HG03025 (cell line): Measurements from ENCODE around the gene RETREG3.
"Not testable (repeated sequence)": the region's sequence is repeated elsewhere in the genome, so short reads cannot be mapped to it uniquely, and the experiment has no call there.

Source experiments
- ATAC-seq: cut with Tn5 transposase; IDR thresholded peaks from one replicate; pipeline ENCODE4 v1.9.1; 2021; ENCODE audit warnings: mild to moderate bottlenecking, moderate library complexity; ENCODE audit not compliant: unreplicated experiment, low FRiP score

RETREG3 gene

DNA sequence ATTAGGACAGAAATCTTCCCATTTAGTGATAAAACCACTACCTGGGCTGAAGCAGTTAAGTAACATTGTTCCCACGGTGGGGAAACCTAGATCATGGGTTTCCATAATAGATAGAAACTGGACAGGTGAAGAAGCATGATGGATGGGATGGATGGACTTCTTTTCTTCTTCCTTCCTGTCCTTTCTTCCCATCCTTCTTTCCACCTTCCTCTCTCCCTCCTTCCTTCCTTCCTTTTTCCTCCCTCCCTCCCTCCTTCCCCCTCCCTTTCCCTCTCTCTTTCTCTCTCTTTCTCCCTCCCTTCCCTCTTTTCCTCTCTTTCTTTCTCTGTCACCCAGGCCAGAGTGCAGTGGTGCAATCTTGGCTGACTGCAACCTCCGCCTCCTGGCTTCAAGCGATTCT lies 34.7 kb downstream of the RETREG3 start:
- ATAC-seq: no peak

DNA sequence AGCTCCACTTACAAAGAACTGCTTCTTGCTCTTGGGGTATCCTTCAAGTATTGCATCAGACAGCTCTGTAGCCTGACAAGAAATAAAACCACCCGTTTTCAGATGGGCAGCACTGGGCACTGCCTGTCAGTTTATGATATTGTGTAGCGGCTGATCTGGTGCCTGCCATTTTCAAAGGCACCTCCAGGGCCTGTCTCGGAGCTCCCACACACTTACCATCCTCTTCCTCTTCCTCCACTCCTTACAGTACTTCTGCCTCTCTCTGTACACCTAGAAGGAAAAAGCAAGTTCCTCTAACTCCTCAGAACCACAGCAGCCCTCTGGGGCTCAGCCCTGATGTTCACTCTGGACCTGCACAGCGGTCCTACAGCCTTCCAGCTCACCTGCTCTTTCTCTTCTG lies 36.1 kb downstream of the RETREG3 start:
- ATAC-seq: no peak

DNA sequence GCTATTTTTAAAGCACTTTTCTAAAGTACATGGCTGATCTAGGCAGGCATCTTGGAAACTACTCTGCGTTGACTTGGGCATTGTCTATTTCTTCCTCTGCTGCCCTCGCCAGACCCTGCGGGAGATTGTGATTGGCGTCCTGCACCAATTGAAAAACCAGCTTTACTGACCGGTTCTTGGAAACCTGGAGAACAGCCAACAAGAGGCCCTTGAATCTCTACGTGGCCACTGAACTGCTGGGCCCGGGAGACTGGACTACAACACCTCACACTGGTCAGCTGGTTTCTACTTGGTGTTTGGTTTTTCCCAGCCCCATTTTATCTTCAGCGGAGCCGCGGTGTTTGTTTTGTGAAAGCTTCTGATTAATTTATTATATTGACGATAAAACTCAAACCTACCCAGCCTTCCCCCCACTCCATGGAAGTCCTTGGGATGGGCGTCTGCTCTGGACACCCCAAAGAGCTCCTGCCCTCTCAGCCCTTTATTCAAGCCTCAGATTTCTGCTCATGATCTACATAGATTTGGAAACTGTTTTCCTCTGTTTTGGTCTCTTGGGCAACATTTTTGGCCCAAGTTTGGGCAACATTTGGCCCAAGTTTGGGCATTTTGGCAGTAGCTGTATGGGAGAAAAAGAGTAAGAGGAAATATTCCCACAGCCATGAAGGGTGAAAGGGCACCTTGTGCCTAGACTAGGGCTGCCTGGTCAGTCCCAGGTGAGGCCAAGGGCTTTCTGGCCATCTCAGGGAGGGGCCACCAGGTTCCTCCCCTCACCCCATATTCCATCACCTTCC lies 37.5 kb downstream of the RETREG3 start:
- no peak for ATAC-seq

DNA sequence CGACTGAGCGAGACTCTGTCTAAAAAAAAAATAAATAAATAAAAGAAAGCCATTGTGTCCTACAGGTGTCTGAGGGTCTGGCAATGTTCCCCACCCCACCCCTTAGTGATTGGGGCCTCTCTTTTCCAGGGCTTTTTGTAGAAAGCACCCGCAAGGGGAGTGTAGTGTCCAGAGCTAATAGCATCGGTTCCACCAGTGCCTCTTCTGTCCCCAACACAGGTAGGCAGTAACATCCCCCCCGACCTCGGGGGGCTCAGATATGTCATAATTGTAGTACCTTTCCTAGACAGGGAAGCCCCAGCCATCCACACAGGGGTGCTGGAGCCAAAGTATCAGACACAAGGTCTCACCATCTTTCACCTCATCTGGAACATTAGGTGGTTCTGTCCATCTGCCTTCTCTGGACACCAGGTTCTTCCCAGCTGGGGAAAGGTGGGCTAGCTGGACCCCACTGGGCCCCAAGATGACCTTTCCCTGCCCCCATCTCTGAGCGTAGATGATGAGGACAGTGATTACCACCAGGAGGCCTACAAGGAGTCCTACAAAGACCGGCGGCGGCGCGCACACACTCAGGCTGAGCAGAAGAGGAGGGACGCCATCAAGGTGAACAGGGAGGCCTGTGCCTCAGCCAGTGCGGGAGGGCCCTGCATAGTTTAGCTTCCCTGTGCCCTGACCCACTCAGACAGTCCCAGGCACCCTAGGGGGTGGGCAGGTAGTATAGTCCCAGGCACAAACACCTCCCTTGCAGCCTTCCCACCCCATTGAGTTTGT lies 40.6 kb downstream of the RETREG3 start:
- no peak for ATAC-seq

DNA sequence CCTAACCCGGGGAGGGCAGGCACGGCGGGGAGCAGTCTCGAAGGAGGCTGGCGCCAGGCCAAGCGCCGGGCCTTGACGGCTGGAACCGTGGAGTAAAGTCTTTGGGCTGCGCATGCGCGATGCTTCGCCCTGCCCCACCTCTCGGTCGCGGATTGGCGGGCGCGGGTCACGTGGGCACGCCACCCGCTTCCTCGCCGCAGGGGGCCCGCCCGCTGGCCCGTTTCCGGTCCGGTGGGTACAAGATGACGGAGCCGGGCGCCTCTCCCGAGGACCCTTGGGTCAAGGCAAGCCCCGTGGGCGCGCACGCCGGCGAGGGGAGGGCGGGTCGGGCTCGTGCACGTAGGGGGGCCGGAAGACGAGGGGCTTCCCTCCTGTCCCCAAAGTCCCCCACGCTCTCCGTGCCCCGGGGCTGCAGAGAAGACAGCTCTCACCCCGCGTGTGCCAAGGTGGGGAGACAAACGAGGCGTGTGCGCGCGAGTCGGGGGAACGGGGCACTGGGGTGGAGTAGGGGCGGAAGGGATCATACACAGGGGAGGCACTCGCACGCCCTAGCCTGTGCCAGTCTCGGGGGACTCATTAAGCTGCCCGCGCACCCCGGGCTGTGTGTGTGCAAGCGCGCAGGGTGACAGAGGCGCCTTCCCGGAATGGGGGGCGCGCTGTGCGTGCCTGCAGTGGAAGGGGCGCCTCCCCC lies 42.1 kb downstream of the RETREG3 start, which contains the start of gene MLX:
Gene MLX (plus strand): TSS at position 218 of the 691 bp plus-strand sequence. CDS start 25 bp downstream, at position 243.
- peak; percentile 51 for ATAC-seq

DNA sequence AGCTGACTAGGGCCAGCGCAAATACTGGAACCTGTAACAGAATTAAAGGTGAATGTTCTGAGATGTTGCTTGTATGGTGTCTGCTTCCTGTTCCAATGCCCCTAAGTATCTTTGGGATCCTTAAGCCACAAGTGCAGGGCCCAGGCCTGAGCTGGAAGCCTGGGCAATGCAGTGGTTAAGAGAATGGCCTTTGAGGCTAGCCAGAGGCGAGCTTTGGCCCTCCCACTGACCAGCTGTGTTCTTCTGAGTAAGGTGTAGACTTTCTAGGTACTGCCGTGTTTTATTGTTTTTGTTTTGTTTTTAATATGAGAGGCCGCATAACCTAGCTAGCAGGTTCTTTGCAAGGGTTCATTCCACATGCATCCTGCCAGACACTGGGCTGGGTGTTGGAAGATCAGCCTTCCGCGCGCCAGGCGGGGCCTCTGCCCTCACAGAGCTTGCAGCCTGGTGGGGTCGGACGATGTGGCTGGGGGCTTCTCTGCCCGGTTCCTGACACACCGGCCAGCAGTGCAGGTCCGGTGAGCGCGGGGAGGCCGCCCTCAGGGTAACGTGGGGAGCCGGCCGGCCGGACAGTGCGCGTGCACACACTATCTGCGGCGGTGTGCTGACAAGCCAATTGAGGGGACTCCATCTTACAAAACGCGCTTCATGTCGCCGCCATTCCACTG lies 42.8 kb downstream of the RETREG3 start:
- no peak for ATAC-seq

DNA sequence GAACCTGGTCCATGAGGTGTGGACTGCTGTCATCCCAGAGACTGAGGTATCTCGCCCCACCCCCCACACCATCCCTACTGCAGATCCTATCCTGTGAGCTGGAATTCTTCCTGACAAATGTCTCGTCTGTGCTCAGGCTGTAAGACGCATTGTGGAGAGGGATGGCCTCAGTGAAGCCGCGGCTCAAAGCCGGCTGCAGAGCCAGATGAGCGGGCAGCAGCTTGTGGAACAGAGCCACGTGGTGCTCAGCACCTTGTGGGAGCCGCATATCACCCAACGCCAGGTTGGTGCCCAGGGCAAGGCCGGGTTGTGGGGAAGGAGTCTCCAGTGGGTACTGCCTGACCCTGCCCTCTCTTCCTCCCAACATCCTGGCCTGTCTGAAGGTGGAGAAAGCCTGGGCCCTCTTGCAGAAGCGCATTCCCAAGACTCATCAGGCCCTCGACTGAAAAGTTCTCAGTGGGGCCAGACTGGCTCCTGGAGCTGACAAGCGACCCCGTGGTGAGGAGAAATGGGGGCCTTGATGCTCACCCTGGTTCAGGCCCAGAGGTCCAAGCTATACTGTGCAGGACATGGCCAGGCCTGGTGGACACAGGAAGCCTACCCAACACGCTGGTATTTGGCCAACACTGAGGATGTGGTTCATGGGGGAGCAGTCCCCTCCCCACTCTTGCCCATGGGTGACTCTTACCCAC lies 43.5 kb downstream of the RETREG3 start:
- ATAC-seq: no peak

DNA sequence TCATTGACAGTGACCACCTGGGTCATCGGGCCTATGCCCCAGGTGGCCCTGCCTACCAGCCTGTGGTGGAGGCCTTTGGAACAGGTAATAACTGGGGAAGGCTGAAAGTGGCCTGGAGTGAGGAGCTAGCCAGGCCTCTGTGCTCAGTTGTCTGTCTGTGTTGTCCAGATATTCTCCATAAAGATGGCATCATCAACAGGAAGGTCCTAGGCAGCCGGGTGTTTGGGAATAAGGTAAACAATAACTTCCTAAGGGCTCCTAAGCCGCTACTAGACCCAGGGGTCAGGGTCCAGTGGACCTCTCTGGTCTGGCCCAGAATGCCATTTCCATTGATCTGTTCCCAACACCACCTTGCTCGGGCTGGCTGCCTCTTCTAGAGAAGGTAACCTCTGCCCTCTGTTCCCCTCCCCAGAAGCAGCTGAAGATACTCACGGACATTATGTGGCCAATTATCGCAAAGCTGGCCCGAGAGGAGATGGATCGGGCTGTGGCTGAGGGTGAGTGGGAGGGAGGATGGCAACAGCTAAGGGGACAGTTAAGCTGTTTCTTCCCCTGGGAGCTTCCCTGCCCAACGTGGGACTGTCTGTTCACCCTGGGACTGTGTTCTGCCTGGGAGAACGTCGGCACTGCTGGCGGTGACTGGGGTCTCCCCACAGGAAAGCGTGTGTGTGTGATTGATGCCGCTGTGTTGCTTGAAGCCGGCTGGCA lies 44.2 kb downstream of the RETREG3 start:
- ATAC-seq: no peak

DNA sequence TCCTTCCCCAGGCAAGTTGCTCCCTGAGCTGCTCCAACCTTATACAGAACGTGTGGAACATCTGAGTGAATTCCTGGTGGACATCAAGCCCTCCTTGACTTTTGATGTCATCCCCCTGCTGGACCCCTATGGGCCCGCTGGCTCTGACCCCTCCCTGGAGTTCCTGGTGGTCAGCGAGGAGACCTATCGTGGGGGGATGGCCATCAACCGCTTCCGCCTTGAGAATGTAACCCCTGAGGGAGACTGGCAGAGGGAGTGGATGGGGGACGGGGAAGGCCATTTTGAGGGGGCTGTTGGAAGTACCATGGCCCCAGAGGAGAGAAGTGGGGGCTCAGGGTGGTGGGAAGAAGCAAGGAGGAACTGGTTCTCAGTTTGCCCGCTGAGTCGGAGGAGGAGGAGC lies 45.2 kb downstream of the RETREG3 start:
- no peak for ATAC-seq

DNA sequence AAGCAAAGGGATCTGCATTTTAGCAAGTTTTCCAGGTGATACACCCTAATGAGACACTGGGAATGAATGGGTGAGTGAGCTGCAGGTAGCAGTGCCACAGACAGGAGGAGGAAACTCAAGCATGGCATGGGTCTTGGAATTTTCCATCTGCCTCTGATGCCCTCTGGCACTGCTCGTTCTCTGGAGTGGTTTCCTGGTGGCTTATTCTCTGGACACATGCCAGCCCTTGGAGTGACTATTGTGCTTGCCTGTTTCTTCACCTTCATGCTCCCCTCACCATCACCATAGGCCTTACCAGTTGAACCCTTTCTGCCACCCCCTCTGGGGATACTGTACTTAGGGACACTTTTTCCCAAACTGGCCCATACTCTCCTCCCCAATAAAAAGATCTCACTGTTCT lies 45.6 kb downstream of the RETREG3 start:
- no peak for ATAC-seq

DNA sequence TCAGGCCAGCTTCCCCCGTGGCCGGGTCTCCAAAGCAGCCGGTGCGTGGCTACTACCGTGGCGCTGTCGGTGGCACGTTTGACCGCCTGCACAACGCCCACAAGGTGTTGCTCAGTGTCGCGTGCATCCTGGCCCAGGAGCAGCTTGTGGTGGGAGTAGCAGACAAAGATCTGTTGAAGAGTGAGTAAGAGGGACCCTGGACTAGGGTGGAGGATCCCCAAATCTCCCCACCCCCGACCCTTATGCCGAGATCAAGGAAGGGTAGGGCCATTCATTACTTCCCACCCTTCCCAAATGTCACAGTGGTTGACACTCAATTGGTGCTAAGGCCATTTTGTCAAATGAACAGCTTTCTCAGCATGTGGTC lies 46.0 kb downstream of the RETREG3 start:
- no peak for ATAC-seq

DNA sequence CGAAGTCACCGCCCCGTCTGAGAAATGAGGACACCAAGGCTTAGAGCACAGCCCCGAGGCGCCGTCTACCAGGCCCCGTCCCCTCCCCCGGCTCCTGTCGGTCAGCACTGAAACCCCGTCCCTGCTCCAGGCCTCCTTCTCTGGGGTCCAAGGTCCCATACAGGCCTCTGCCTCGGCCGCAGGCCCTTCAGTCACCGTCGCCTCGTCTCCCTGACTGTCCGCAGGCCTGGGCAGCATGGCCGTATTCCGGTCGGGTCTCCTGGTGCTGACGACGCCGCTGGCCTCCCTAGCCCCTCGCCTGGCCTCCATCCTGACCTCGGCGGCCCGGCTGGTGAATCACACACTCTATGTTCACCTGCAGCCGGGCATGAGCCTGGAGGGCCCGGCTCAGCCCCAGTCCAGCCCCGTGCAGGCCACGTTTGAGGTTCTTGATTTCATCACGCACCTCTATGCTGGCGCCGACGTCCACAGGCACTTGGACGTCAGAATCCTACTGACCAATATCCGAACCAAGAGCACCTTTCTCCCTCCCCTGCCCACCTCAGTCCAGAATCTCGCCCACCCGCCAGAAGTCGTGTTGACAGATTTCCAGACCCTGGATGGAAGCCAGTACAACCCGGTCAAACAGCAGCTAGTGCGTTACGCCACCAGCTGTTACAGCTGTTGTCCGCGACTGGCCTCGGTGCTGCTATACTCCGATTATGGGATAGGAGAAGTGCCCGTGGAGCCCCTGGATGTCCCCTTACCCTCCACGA lies 46.6 kb downstream of the RETREG3 start:
- no peak for ATAC-seq

DNA sequence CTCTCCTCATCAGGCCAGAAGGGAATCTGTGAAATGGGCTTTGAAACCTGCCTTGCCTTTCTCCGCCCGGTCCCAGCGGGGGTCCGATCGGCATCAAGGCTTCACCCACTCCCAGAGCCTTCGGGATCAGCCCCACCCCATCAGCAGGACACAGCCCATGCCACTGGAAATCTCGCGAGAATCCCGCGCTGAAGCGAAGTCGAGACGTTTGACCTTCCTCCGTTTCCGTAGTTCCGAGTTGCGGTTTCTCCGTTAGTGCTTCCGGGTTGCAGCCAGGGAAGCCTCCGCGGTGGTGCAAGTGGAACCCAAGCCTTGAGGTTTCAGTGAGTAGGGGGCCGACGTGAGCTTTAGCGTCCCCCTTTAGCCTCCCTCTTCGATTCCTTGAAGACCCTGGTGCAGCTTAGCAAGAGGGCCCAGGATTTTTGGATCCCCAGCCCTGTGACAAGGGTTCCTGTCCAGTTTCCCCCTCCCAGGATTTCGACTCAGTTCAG lies 47.2 kb downstream of the RETREG3 start, which contains the start of gene COASY:
Gene COASY (plus strand): TSS at position 252 of the 491 bp plus-strand sequence. CDS start 475 bp downstream, outside the sequence.
- no peak for ATAC-seq

DNA sequence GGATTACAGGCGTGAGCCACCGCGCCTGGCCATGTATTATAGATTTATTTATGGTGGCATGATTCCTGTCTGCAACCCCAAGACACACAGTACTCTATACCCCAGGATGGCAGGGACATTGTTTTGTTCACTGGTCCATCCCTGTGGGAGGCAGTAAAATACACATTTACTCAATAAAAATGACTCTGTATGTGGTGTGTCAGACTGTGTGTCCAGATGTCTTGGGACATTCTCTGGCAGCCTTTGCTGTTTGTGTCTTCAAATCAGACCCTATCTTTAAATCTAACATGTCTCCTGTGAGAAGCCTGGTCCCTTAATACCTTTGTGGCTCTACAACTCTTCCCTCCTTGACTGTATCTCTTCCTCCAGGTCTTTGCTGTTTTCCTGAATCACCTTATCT lies 48.9 kb downstream of the RETREG3 start:
- no peak for ATAC-seq

DNA sequence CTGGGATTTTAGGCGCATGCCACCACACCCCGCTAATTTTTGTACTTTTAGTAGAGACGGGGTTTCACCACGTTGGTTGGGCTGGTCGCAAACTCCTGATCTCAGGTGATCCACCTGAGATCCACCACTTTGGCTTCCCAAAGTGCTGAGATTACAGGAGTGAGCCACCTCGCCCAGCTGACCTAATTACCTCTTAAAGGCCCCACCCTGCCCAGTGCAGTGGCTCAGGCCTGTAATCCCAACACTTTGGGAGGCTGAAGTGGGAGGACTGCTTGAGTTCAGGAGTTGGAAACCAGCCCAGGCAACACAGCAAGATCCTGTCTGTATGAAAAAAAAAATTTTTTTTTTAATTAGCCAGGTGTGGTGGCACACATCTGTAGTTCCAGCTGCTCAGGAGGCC lies 50.1 kb downstream of the RETREG3 start:
- no peak for ATAC-seq

DNA sequence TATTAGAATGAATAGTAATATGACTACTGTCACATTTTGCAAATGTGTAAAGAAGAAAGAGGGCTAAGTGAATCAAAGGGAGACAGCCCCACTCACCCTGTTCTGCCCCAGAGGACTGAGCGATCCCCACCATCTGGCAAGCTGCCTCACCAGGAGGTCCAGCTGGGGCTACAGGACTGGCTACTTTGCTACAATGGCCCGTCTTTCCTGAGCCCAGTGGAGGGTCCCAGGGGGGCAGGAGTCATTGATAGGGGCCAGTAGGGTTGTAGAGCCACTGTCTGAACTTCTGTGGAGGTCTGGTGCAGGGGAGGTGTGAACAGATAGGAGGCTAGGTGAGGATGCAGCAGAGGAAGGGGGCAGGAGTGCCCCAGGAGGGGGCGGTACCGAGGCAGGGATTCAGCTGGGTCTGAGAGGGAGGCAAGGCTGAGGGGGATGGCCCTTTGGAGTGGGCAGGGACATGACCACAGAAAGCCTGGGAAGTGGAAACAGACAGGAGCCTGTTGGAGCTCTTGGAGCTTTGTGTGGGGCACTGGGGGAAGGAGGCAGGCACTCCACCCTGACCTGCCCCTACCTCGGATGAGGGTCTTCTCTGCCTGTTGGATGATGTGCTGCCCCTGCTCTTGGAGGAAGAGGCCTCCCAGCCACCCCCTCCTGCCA lies 53.1 kb downstream of the RETREG3 start:
- ATAC-seq: not testable (repeated sequence)

DNA sequence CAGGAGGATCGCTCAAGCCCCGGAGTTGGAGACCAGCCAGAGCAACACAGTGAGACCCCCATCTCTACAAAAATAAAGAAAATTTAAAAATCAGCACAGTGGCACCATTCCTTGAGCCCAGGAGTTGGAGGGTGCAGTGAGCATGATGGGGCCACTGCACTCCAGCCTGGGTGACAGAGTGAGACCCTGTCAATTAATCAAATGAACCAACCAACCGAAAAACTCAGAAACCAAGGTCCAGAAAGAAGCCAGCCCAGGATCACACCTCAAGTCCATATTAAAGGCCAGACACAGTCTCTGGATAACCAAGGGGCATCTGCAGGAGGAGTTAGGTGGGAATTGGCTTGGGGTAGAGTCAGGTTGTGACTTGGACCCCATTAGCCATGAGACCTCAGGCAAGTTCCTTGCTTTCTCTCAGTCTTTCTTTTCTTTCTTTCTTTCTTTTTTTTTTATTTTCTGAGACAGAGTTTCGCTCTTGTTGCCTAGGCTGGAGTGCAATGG lies 54.0 kb downstream of the RETREG3 start:
- ATAC-seq: no peak
